ENCODE results near the gene LPGAT1.

Gene LPGAT1

DNA sequence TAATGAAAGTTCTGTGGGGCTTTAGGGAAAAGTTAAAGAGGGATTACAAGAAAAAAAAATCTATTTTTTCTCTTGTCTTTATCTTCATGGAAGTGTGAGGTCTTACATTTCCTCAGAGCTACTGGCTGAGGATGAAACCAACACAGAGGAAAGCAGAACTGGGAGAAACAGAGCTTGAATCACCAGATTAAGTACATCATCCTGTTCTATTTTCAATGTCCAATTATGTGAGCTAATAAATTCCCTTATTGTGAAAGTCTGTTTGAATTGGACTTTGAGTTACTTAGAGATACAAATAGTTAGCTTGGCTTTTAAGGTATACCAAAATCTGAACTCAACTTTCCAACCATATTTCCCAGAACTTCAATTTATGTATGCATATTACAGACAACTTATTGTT lies 69.2 kb downstream of the LPGAT1 start:
- no peak for DNase-seq

DNA sequence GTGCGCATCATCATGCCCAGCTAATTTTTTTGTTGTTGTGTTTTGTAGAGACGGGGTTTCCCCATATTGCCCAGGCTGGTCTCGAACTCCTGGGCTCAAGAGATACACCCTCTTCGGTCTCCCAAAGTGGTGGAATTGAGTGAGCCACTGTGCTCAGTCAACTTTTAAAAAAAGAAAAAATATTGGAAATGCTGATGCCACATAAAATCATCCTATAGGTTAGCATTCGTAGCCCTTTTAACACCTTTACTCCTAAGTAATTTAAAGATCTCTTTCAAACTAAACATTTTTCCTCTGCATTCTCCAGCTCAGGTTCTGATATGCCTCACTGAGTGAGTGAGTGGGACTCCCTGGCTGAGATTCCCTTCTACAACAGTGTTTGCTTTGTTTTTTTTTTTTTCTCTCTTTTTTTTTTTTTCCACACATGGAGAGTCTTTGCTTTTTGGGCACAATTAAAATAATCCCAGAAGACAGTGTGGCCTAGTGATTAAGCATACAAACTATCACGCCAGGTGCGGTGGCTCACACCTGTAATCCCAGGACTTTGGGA lies 74.0 kb downstream of the LPGAT1 start:
- DNase-seq, result no peak

DNA sequence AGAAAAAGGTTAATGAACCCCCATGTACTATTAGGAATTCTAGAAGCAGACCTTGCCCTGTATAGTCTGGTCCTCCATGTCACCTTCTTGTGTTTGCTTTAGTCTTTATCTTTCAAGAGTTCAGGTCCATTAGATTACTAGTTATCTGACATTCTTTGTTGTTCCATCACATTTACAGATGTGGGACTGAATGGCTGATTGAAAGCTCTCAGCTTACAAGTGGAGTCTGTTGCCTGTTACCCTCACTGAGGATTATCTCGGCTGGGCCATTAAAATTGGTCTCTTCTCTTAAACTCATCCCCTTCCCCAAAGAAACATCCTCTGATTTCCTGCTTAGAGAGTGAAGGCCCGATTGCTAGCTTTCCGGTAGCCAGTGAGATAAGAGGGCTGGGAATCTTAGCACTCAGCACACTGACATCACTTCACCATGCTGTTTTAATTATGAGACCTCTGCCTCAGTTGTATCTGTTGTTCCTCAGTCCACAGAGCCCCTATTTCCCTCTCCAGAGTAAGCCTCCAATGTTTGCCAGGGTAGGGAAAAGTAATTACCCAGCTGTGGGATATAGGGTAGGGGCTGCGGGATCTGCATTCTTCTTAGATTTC lies 76.8 kb downstream of the LPGAT1 start:
- DNase-seq, result no peak

- no peak for DNase-seq
These were observed 77.5 kb downstream of the LPGAT1 start for GRCh38 chr1:211752951-211753486.

DNA sequence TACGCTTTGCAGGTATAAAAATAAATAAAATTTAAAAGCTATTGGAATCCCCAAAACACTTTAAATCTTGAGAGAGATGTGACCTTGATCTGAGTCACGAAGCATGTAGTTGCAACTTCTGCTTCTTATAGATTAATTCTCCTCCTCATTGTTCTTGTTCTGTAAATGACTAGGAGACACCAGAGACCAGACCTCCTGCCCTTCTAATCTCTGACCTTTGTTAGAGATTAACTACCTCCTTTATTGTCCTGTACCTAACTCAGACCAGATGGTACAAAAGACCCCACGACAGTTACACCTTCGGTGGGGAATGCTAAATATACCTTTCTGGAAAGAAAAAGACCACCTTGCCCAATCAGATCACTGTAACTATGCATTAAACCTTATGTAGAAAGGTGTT lies 78.2 kb downstream of the LPGAT1 start:
- no peak for DNase-seq

DNA sequence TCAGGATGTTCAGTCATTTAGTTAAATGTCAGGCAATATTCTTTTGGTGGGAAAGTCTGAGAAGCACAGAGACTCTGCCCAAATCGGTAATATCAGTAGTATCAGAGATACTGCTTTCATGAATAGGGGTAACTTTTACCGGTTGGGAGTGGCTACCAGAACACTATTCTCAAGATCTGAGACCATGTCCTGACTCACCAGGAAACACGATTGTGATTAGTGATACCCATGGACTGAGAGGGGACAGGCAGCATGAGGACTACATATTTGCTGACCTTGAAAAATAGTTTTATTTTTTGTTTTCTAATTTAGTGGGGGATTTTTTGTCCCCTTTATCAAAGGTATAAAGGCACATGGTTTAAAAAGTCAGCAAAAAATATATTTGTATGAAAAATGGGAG lies 79.1 kb downstream of the LPGAT1 start:
- no peak for DNase-seq

GRCh38 chr1:211750599-211750998 lies 80.0 kb downstream of the LPGAT1 start:
- DNase-seq, result no peak

- DNase-seq, result no peak
These were observed 81.3 kb downstream of the LPGAT1 start for GRCh38 chr1:211749251-211749650.

DNA sequence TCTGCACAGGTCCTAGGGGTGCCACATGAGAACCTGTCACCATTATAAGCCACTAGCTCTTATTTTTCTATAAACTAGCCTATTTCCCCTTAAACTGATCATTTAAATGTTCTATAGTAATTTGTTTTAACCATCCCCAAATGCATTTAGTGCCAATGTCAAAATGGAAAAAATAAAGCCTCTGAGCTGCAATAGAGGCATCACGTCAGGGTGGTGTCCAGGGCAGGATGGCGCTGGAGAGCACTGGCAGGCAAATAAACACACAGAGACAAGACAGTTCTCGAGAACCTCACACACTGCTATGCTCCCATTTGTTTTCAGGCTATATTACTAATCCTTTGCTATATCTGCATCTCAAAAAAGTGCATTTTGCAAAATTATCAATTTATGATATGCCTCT lies 81.8 kb downstream of the LPGAT1 start:
- DNase-seq, result no peak

- no peak for DNase-seq
These were observed 87.6 kb downstream of the LPGAT1 start for GRCh38 chr1:211742889-211743529.

- no peak for DNase-seq
These were observed 88.3 kb downstream of the LPGAT1 start for GRCh38 chr1:211742272-211742671.

- no peak for DNase-seq
These were observed 88.8 kb downstream of the LPGAT1 start for GRCh38 chr1:211741788-211742187.

- DNase-seq, result peak; percentile 29
These were observed 89.4 kb downstream of the LPGAT1 start for GRCh38 chr1:211741116-211741515.

- DNase-seq, result no peak
These were observed 90.7 kb downstream of the LPGAT1 start for GRCh38 chr1:211739671-211740411.

DNA sequence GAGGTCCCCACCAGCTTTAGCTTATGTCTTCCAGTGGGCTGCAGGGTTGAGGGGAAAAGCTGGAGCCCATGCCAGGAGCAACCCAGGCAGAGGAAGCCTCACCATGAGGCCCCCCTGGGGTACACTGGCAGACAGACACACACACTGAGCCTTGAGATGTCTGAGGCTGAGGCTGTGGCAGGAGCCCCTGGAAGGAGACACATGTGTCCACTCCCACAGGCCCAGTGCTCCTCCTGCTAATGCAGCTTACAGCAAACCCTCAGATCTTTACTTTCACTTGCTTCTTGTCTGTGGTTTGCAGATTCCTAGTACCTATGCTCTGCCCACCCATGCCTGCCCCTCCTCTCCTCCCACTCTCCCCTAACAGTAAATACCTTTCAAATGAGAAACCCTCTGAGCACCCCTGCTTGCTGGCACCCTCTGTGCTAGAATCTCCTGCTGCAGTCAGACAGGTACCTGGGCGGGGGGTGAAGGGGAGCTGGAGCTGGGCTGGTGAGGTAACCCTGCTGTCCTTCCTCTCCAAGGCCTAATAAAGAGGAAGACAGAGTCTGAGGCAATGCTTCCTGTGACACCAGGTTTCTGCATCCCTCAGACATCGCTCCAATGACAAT lies 91.8 kb downstream of the LPGAT1 start:
- DNase-seq, result no peak

DNA sequence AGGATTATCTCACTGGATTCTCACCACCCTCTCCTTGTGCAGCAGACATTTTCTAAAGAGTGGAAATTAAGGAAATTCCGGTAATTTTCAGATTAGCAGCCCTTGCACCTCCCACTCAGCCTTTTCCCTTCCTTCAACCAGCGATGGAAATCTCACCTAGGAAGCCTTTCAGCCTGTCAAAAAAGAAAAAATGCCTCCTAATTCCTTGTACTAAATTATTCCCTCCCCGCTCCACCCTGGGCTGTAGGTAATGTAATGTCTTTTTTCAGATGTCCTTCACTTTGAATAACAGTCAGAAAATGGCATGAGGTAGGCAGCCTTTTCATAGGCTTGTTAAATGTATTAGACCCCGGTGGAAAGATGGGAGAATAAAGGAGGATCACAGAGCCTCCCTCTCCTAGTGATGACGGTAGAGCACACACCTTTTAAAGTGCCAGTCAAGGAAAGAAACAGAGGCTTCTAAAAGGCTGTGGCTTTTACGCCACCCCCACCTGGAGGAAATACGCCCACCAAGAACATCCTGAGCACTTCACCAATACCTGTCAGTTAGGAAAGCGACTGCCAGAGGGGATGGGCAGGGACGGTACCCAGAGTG lies 92.4 kb downstream of the LPGAT1 start:
- DNase-seq, result no peak

DNA sequence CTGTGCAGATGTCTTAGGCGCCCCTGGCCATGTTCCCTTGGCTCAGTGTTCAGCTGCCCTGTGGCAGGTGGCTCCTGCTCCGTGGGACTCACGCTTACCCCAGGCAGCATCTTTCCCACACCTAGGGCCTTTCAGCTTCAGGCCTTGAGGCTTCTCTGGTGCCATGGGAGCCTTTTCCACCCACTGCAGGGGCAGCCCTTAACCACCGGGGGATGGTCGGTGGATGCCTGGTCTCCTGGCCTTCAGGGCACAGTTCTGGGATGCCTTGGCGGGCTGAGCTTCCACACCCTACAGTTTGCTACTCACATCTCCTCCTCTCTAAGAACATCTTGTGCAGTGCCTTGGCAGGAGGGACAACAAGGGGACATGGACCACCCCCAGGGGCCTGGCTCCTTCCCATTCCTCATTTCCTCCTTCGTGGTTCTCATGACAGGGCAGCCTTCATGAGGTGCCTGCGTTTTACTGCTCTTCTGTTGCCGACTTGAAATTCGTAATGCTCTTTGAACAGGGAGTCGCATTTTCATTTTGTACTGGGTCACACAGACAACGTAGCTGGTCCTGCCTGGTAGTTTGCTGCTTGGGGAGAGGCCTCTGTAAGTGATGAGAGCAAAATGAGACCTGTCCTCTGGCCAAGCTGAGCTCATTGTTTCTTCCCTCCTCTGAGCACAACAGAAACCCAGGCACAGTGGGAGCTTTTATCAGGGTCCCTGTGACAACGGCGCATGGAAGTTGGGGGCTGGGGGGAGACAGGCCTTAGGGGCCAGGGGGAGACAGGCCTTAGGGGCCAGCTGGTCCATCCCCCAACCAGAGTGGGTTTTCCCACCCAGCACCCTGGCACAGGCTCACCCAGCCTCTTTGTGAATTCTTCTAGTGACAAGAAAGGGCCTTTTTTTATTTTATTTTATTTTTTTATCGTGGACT lies 93.2 kb downstream of the LPGAT1 start:
- no peak for DNase-seq

DNA sequence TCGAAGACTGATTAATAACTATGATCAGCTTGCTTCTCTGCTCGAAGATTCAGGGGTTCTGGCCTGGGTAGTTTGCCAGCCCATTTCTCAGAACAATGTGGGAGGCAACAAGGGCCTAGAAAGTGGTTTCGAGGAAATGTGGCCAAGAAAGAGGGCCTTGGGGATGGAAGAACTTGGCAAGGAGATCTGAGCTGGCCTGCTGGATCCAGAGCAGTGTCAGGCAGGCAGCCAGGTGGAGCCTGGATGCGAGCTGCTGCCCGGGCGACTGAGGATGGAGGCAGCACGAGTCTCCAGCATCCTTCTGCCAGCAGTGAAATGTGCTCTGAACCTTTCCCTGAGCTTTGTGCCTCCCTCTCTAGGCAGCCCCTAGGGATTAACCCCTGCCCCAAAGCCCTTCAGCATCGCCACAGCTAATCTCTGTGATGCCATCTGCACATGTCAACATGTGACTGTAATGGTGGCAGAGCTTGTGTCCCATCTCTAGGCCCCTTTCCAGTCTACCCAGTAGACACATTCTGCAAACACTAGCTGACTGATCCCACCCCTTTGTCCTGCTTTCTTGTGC lies 94.1 kb downstream of the LPGAT1 start:
- DNase-seq, result no peak

- DNase-seq, result no peak
These were observed 95.1 kb downstream of the LPGAT1 start for GRCh38 chr1:211735208-211736170.

DNA sequence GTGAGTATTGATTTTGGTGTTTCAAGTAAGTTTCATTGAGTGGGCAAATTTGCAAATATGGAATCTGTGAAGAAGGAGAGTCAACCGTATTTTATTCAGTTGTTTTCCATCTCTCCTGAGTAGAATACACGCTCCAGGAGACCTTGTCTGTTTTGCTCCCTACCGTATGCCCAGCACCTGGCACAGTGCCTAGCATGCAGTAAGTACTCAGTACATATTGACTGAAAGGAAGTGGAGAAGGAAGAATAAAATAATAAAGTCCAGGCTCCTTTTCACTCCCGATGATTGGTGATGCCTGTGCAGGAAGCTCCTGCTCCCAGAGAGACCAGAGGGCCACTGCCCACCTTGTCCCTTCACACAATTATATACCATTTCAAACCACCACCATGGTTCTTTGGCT lies 95.8 kb downstream of the LPGAT1 start:
- no peak for DNase-seq
